Natural killer cell (primary cell): ENCODE data around the gene RHEBL1. TPM values are rescaled to one million over a fixed set of nuclear protein-coding genes. Genes with fewer than 3 reads are reported as not detected.

Experiments used
- ATAC-seq, 3 donors: fragments of 150-1000 bp in 2 of 3; fragments of 200-7000 bp in 1 of 3; cut with Tn5 transposase; 1 replicate in 1 of 3; 2 replicates in 2 of 3; pipeline ENCODE4 v1.10.0; 2021; ENCODE audit warnings: mild to moderate bottlenecking in 2 of 3, moderate library complexity in 2 of 3
- DNase-seq, 2 donors: peaks; one replicate each; pipeline versions ENCODE4 v3.0.0 to v3.0.0-alpha.2; 2013 to 2021; ENCODE audit warnings: mixed read lengths in 1 of 2
- H3K27ac ChIP-seq: one replicate; pipeline ENCODE4 v1.5.1; 2013; ENCODE audit warnings: mild to moderate bottlenecking, low read length
- H3K27me3 ChIP-seq: one replicate; pipeline ENCODE4 v1.6.1; 2013; ENCODE audit warnings: low read length; ENCODE audit not compliant: control insufficient read depth, insufficient read depth
- H3K36me3 ChIP-seq: one replicate; pipeline ENCODE4 v1.6.1; 2013; ENCODE audit warnings: low read length; ENCODE audit not compliant: control insufficient read depth, insufficient read depth
- H3K4me1 ChIP-seq: one replicate; pipeline ENCODE4 v1.6.1; 2013; ENCODE audit warnings: low read length; ENCODE audit not compliant: control insufficient read depth, insufficient read depth
- H3K4me3 ChIP-seq: one replicate; pipeline ENCODE4 v1.5.1; 2013; ENCODE audit warnings: low read length
- H3K9me3 ChIP-seq: one replicate; pipeline ENCODE4 v1.6.1; 2013; ENCODE audit warnings: low read length; ENCODE audit not compliant: control insufficient read depth, insufficient read depth
- H3K27ac Mint-ChIP-seq, 2 donors: one replicate each; pipeline ENCODE4 v1.8.0; 2022; ENCODE audit warnings: mild to moderate bottlenecking in 2 of 2, mixed read lengths in 2 of 2, moderate library complexity in 1 of 2
- H3K27me3 Mint-ChIP-seq, 2 donors: one replicate each; pipeline ENCODE4 v1.8.0; 2022; ENCODE audit warnings: low read depth in 2 of 2, mixed read lengths in 2 of 2
- H3K36me3 Mint-ChIP-seq: one replicate; pipeline ENCODE4 v1.8.0; 2022; ENCODE audit warnings: mixed read lengths
- H3K4me1 Mint-ChIP-seq, 2 donors: one replicate each; pipeline ENCODE4 v1.8.0; 2022; ENCODE audit warnings: mixed read lengths in 2 of 2
- H3K4me3 Mint-ChIP-seq: one replicate; pipeline ENCODE4 v1.8.0; 2022; ENCODE audit warnings: mild to moderate bottlenecking, moderate library complexity, mixed read lengths
- H3K9me3 Mint-ChIP-seq, 2 donors: one replicate each; pipeline ENCODE4 v1.8.0; 2022; ENCODE audit warnings: mixed read lengths in 2 of 2
- CTCF ChIP-seq: fragments of 200-600 bp; IDR thresholded peaks from one replicate; pipeline ENCODE4 v1.8.0; 2022; ENCODE audit warnings: antibody characterized with exemption
- WGBS: methylation state at CpG from one replicate; pipeline ENCODE4 v1.1.7; 2013; ENCODE audit warnings: missing lambda C conversion rate; ENCODE audit not compliant: insufficient coverage; 5-methylcytosine and 5-hydroxymethylcytosine counted together
- intact Hi-C: fragments of 100-400 bp; cut with micrococcal nuclease; formaldehyde crosslinking; loops from one replicate; pipeline ENCODE4 v1.14.2; 2022
- total RNA-seq, 4 donors: library from RNA; stranded (reverse); fragments of 120-200 nt in 1 of 4; gene quantifications; one replicate each; pipeline versions ENCODE4 v1.2.3 to v1.2.4, GENCODE V29; 2013 to 2022

RHEBL1 gene
- total RNA-seq, 3 donors from 2014 or later (not counting 1 experiment from before 2014, with no cell fraction given) = 6.3 to 11.6 (median 11.1) TPM

- peaks cover 0 to 5% of the 10 kb centered on the region in 2 donors for H3K4me1 Mint-ChIP-seq
- H3K4me3 Mint-ChIP-seq = no peak overlapping the region
- H3K4me3 ChIP-seq = no peak overlapping the region
- DNase-seq (no peak), ATAC-seq (no peak)
- no peaks in the 10 kb centered on the region for H3K27me3 ChIP-seq
- WGBS = 97% methylated on average over 9 of the region's 9 CpGs
- no peaks in the 10 kb centered on the region for H3K36me3 Mint-ChIP-seq
- H3K27me3 Mint-ChIP-seq = no peaks in the 10 kb centered on the region
- intact Hi-C loops = no loop called here
- H3K36me3 ChIP-seq = peaks cover 73% of the 10 kb centered on the region
- H3K27ac ChIP-seq = no peak overlapping the region
- TF ChIP-seq CTCF = no peak
- H3K9me3 Mint-ChIP-seq = no peaks in the 10 kb centered on the region
- H3K9me3 ChIP-seq = no peaks in the 10 kb centered on the region
- peak overlapping the region in 1 of 2 donors; percentile 50 for H3K27ac Mint-ChIP-seq
- H3K4me1 ChIP-seq = no peaks in the 10 kb centered on the region
Observed at GRCh38 chr12:49027846-49028555, 41.8 kb downstream of the RHEBL1 start.

- intact Hi-C loops = no loop called here
- no peak for TF ChIP-seq CTCF
- peak overlapping the region in 1 of 2 donors; percentile 50 for H3K27ac Mint-ChIP-seq
Observed at GRCh38 chr12:49026678-49027480, 42.9 kb downstream of the RHEBL1 start.

GRCh38 chr12:49026101-49026500 is 43.7 kb downstream of the RHEBL1 start:
- 98% methylated on average over 21 of the region's 21 CpGs for WGBS
- no peak for TF ChIP-seq CTCF
- ATAC-seq (no peak), DNase-seq (no peak)
- no peaks in the 10 kb centered on the region for H3K4me1 Mint-ChIP-seq
- H3K4me3 Mint-ChIP-seq = no peak overlapping the region
- no peak overlapping the region for H3K4me3 ChIP-seq
- no peak overlapping the region for H3K27ac Mint-ChIP-seq
- H3K27me3 Mint-ChIP-seq = no peaks in the 10 kb centered on the region
- intact Hi-C loops = no loop called here
- H3K27ac ChIP-seq = no peak overlapping the region
- H3K27me3 ChIP-seq = no peaks in the 10 kb centered on the region
- H3K9me3 Mint-ChIP-seq = no peaks in the 10 kb centered on the region
- H3K36me3 ChIP-seq = peaks cover 73% of the 10 kb centered on the region
- no peaks in the 10 kb centered on the region for H3K36me3 Mint-ChIP-seq
- no peaks in the 10 kb centered on the region for H3K4me1 ChIP-seq
- H3K9me3 ChIP-seq = no peaks in the 10 kb centered on the region

More at GRCh38 chr12:49026678-49027480, 42.9 kb downstream of the RHEBL1 start:
- no peak overlapping the region for H3K4me3 ChIP-seq
- no peaks in the 10 kb centered on the region for H3K27me3 ChIP-seq
- Mint-ChIP-seq H3K9me3 (no peaks in the 10 kb centered on the region), H3K27me3 (no peaks in the 10 kb centered on the region), H3K4me3 (no peak overlapping the region), H3K4me1 (peaks cover 0 to 5% of the 10 kb centered on the region in 2 donors), H3K36me3 (no peaks in the 10 kb centered on the region)
- no peak for DNase-seq
- peaks cover 71% of the 10 kb centered on the region for H3K36me3 ChIP-seq
- no peak for ATAC-seq
- 98% methylated on average over 26 of the region's 26 CpGs for WGBS
- H3K9me3 ChIP-seq = no peaks in the 10 kb centered on the region
- no peak overlapping the region for H3K27ac ChIP-seq
- H3K4me1 ChIP-seq = no peaks in the 10 kb centered on the region
